HUDEP-2 (cell line): ENCODE results near the gene EIF2S3.
A peak's percentile ranks its signal among the peaks of the same experiment; 100 is the strongest.

ENCODE experiments used
- DNase-seq, 76 experiments: peaks; one replicate each; lab custom pipeline; 2025; ENCODE audit not compliant: unreplicated experiment in 76 of 76; lab: John Stamatoyannopoulos, UW

EIF2S3 gene

DNA sequence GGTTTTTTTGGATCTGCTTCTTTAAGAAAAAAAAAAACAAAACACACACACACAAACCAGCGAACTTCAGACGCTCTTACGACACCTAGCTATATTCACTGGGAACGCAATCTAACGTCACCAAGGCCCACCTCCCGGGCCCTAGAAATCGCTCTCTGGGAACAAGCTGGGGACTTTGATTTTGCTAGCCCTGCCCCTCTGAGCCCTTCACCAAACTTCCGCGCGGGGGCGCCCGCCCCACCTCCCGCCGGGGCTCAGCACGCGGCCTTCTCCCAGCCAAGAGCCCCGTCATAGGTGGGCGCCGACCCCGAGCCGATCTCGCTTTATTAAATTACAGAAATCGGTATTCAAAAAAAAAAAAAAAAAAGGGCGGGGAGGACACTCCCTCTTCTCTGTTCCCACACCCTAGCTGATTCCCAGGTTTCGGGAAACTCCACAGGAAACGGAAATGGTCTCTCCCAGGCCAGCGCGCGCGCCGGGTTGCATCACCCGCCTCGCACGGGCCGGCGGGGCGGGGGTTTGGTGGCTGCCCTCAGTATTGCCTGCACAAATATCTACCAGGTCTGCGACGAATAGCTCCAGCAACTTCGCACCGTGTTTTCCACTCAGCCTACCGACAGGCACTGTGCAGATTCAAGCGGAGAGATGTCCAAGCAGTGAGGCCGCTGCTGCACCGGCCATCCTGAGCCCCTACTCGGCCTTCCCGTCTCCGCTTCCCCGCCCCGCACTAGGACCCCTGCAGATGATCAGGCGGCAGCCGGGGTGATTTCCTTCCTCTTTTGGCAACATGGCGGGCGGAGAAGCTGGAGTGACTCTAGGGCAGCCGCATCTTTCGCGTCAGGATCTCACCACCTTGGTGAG, at the start of gene EIF2S3:
Gene EIF2S3, plus strand, starts transcription at position 775 of the 861 bp plus-strand sequence. Its CDS starts 13 bp downstream, at position 788.
- peak; percentile 3 to 89 (median 76) for DNase-seq

DNA sequence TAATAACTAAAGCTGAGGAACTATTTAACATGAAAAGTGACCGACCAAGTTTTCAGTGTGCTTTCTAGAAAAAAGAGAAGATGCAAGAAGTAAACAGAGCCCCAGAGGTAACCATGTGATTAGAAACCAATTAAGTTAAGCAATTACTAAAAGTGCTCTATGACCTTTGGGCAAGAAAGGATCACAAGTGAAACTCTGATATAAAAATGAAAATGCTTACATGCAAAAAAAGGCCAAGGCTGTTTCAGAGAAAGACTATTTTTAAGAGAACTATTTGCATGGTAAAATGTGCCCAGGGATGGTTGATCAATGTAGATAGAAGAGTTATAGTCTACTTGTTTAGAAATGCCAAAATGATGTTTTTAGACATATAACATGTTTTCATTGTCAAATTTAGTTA, 49.7 kb upstream of the EIF2S3 start:
- DNase-seq: no peak

DNA sequence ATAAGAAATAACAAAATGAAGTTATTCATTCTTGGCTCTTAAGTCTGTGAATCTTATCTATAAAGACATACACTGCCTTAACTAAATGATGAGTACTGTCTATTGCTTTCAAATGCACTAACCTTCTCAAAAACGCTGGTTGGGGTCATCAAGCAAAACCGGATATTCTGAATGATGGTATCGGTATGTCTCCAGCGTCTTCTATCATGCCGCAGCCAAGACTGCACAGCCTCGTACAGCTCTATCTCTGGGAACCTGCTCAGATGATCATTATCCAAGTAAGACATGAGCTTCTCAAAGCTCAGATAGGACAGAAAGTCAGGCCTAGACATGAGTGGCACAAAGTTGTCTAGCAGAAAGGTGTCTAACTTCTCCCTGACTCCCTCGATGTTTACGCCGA, 48.9 kb upstream of the EIF2S3 start:
- DNase-seq: peak in 21 of 76 experiments; percentile 0 to 68 (median 22)

DNA sequence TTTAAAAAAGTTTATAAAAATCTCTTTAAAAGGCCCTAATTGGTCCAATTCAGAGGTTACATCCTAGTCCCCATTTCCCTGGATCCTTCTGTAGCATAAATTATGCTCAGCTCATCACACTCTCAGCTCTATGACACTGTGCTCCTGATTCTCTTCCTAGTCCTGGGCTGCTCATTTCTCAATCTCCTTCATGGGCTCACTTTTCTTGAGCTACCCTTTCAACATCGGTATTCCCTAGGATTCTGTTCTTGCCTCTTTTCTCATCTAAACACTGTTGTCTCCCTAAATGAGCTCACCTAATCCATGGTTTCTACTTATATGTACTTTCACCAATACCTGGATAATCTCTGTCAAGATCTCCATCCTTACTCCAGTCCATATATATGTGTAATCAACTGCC, 42.5 kb upstream of the EIF2S3 start:
- DNase-seq: no peak

DNA sequence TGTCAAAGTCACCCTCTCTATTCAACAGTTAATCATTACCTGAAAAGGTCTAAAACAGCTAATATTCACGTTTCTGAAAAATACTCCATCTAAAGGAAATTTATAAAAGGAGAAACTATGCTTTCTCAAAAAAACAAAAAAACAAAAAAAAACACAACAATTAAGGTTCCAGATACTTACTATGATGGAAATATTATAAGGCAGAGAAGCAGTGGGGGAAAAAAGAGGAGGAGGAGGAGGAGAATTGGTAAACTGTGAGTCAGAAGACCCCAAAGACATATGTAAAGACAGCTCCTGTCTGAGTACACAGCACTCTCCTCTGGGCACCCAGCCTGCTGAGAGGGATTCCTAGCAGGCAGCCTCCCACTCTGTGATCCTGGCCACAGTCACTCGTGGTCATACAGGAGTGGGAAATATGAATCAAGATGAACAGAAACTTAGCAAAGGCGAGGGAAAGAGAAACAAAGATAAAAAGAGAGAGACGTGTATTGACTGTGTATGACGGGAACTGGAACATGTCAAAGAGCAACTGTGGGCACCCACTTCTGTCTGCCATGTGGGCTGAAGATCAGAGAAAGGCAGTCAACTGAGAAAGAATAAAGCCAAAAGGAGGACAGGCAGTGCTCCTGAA, 40.3 kb upstream of the EIF2S3 start:
- DNase-seq: no peak

DNA sequence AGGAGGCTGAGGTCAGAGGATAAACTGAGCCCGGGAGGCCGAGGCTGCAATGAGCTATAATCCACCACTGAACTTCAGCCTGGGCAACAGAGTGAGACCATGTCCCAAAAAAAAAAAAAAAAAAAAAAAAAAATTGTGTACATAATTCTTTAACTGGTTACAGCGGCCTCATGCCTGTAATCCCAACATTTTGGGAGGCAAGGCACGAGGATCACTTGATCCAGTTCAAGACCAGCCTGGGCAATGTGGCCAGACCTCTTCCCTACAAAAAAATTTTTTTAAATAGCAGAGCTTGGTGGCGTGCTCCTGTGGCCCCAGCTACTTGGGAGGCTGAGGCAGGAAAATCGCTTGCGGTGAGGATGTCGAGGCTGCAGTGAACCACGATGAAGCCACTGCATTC, 37.1 kb upstream of the EIF2S3 start:
- DNase-seq: no peak

DNA sequence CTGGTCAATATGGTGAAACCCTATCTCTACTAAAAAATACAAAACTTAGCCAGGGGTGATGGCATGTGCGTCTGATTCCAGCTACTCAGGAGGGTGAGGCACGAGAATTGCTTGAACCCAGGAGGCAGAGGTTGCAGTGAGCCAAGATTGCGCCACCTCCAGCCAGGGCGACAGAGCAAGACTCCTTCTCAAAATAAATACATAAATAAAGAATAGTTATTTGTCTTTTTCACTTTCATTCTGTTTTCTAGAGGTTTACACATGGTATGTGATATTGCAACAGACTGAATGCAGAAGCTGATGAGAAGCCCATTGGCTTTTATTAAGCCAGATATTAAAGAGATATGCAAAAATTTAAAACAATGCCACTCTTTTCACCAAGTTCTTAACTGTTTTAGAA, 35.9 kb upstream of the EIF2S3 start:
- no peak for DNase-seq

DNA sequence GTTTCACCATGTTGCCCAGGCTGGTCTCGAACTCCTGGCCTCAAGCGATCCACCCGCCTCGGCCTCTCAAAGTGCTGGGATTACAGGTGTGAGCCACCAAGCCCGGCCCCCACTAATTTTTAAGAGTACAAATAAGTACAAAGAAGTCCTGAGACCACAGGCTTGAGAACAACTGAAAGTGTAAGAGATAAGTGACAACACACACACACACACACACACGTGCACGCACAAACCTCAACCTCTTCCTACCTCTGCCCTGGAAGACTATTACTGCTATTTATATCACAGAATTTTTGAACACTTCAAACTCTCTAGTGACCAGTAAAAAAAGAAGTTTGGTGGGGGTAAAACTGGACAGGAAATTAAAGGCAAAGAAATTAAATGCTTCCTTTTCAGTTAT, 35.3 kb upstream of the EIF2S3 start:
- no peak for DNase-seq

DNA sequence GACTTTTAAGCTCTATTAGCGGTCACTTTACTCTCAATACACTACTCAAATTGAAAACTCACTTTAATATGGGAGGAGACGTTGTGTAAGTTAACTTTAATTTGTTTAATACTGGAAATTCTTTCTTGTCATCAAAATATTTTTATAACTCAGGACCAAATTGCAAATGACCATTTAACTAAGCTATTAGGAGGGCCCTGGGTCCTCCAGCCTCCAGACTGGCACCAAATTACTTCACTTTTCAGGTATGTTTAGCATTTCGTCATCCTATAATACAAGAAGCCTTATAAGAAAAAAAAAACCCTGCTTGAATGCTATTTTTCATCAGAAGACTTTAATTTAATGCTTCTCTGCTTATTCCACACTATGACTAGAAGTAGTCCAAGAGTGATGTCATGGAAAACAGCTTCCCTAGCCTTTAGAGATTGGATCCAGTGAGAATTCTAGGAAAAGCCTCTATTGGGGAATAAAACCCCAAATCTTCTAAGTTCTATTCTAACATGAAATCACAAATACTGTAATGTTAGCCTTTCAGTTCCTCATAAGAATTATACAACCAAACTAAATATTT, 34.4 kb upstream of the EIF2S3 start:
- no peak for DNase-seq

DNA sequence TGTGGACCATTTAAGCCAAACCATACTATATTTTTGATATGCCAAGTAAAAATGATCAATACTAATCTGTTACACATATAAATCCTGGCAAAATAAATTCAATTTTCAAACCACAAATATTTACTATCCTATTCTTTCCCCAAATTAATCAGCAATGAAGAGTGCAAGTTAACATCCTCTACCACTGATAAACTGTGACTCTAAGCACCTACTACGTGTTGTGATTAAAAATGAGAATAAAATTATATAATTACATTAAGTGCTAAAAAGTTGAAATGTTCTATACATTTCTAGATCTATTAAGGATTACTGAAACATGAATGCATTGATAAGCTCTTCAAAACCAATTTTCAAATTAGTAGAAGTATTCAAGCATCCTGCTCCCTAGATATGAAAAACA, 31.2 kb upstream of the EIF2S3 start:
- DNase-seq: no peak

DNA sequence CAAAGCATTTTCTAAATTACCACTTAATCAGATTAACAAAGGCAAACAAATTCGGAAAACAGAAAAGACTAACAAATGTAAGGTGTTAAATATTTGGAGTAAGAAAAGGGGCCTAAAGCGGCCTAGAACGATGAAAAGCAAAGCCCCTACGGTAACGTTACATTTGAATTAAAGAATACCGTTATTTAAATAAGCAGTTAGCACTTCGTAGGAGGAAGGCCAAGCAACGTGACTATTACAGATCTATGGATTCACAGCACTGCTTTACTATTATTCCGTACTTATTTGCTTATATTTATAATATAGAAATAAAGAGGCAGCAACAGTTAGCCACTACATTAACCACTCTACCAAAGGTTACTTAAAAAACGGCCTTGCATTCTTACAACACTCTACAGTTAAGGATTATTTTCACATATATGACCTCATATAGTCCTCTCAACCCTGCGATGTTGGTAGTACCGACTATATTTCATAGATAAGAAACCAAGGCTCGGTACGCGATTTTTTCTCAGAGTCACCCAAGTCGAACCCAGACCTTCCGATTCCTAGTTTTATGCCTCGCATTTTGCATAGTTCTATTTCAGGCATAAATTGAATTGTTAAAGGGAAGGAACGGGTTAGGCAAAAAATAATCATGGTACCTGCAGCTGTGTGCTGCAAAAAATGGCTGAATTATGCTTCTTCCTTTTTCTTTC, 30.6 kb upstream of the EIF2S3 start:
- peak in 11 of 76 experiments; percentile 0 to 24 (median 9) for DNase-seq

DNA sequence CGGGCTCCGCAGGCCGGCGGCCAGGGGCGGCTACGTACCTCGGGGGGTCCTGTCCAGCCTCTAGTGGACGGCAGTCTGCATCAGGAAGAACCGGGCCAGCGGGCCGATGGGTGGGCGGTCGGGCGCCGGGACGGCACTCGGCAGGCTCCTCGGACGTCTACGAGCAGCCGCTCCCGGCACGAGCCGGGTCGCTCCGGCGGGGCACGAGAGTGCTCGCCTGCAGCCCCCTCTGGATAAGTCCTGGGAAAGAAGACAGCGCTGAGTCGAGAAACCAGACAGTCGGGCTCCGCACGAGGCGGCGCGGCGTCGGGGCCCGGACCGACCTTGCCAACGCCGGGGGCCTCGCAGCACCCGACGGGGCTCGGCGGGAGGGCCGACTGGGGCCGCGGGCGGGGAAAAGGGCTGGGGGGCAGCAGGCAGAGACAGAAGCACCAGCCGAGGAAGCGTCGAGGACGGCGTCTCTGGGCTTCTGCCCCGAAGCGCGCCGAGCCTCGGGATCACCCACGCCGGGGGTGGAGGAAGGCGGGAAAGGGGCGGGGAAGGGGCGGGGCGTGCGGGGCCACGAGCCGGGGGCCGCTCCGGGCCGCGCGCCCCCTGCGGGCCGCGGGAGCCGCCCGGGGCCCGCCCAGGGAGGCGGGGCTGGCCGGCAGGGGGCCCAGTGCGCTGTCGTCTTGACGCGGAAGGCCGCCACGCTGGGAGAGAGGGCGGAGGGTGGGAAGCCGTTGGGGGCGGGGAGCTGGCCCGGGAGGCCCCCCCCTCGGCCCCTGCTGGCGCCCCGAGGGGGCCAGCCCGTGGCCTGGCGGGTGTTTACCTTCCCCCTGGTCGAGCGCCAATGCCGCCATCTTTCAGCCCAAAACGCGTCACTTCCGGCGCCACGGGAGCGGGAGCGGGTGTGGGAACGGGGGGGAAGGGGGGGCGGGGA, 29.7 kb upstream of the EIF2S3 start:
- peak in 74 of 76 experiments; percentile 12 to 89 (median 78) for DNase-seq

DNA sequence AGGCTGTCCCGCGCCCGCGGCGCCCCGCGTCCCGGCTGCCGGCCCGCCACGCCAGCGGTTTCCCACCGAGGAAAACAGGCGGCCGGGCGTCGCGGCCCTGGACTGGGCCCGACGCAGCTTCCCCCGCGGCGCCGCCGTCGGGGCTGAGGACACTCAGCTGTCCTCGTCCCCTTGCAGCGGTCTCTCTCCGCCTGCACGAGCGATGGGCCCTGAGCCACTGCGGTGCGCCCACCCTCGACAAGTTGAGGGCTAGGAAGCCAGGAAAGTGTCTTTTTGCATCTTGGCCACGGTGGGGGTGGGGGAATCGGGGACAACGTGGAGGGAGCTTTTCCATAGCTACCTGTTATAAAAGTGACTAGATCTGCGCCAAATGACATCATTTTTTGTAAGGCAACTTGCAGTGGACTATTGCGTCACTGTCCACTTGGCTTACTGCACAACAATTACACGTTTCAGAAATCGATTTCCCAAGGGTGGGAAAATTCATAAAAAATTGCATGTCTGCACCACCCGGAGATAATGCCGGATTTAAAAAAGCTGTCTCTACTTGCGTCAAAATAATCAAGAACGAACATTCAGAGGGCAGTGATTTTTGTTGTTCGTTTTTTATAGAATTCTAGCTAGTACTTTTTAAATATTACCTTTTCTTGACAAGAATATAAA, 28.9 kb upstream of the EIF2S3 start:
- DNase-seq: peak in 14 of 76 experiments; percentile 0 to 56 (median 22)

DNA sequence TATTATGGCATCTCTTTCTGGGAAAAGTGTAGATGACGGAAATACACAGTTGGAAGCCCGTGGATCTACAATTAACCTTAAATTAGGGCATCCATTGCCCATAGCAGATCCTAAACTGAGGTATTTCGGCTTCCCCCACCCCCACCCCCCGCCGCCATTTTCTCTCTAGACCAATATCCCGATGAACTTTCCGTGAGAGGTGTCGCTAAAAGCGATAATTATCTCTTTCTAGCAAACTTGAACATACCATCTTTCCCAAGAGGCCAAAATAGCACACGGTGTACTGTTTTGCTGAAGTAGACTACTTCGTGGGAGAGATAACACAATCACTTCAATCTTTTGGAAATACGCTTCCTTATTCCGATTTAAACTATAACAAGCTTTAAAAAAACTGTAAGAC, 28.3 kb upstream of the EIF2S3 start:
- DNase-seq: peak in 8 of 76 experiments; percentile 0 to 6 (median 0)

DNA sequence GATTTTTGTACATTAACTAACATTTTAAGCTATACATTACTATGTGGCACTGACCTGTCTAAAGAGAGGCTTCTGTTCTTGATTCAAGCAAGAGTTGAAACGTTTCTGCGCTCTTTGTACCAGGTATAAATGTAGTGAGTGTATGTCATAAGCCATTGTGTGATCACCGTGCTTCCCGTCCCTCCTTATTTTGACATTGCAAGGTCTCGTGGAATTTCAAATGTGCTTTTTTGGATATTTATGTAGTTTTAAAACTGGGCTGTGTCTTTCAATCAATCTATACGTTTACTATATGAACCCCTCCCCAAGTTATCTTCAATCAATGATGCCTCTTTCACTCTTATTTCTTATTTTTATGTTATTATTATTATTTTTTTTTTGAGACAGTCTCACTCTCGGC, 27.7 kb upstream of the EIF2S3 start, which contains the start of gene KLHL15:
Gene KLHL15, minus strand, starts transcription at position 101 of the 400 bp plus-strand sequence. CDS start 20,493 bp downstream, outside the sequence.
- no peak for DNase-seq

DNA sequence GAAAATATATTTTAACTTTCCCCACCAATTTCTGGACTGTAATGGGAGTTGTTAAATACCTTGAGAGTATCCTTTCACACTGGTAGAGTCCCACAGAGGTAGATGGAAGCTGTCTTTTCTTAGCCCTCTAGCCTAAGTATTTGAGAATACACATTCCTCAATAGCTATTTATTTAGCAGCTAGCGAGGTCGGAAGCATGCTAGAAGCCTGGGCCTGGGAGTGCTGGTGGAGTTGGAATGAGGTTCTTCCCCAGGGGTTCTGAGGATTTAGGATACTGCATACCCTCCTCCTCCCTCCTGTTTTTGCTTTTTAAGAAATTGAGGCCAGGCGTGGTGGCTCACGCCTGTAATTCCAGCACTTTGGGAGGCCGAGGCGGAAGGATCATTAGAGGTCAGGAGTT, 26.8 kb upstream of the EIF2S3 start:
- DNase-seq: no peak

DNA sequence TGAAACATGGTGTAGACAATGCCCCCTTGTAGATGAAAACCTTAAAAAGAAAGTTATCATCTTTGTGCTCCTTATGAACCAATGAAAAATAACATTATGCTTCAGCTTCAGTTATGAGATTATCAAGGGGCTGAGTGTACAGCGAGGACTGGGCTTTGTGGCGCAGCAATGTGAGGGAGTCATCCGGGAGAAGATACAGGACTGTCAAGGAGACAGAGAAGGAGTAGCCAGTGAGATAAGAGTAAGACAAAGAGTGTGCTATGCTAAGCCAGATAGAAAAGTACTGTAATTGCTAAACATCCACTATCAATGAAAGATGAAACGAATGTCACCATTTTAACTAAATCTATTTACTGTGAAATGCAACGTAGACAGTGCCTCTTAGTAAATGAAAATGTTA, 24.2 kb upstream of the EIF2S3 start:
- DNase-seq: peak in 9 of 76 experiments; percentile 0 to 23 (median 1)

DNA sequence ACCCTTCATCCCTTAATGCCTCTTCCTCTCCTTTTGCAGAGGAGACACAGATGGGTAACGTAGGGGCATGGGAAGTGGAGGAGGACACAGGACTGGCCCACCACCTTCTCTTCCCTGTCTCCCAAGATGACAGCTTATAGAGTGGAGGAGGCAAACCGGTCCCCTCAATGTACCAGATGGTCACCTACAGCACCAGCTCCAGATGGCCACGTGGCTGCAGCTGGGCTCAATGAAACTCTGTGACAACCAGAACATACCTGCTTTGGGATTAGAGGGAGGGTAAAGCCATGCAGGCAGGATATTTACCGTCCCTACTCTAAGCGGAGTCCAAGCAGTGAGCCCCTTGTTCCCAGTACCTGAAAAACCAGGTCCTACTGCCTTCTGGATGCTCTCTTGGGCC, 20.3 kb upstream of the EIF2S3 start:
- DNase-seq: no peak

DNA sequence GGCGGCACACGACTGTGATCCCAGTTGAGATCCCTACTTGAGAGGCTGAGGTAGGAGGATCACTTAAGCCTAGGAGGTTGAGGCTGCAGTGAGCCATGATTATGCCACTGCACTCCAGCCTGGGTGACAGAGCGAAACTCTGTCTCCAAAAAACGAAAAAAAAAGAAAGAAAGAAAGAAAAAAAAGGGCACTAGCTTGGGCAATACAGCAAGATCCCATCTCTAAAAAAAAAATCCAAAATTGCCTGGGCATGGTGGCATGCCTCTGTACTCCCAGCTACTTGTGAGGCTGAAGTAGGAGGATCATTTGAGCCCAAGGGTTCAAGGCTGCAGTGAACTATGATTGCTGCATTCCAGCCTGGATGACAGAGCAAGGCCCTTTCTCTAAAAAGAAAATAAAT, 17.0 kb upstream of the EIF2S3 start:
- DNase-seq: no peak
